HG02970 (cell line): ENCODE data around the gene PKP4.
"Not testable (repeated sequence)": the region's sequence is repeated elsewhere in the genome, so short reads cannot be mapped to it uniquely, and the experiment has no call there.

Experiments used
- ATAC-seq: cut with Tn5 transposase; IDR thresholded peaks from one replicate; pipeline ENCODE4 v1.9.1; 2021; ENCODE audit warnings: mild to moderate bottlenecking, moderate library complexity, moderate number of reproducible peaks; ENCODE audit not compliant: unreplicated experiment, low FRiP score

Gene PKP4, protein sequence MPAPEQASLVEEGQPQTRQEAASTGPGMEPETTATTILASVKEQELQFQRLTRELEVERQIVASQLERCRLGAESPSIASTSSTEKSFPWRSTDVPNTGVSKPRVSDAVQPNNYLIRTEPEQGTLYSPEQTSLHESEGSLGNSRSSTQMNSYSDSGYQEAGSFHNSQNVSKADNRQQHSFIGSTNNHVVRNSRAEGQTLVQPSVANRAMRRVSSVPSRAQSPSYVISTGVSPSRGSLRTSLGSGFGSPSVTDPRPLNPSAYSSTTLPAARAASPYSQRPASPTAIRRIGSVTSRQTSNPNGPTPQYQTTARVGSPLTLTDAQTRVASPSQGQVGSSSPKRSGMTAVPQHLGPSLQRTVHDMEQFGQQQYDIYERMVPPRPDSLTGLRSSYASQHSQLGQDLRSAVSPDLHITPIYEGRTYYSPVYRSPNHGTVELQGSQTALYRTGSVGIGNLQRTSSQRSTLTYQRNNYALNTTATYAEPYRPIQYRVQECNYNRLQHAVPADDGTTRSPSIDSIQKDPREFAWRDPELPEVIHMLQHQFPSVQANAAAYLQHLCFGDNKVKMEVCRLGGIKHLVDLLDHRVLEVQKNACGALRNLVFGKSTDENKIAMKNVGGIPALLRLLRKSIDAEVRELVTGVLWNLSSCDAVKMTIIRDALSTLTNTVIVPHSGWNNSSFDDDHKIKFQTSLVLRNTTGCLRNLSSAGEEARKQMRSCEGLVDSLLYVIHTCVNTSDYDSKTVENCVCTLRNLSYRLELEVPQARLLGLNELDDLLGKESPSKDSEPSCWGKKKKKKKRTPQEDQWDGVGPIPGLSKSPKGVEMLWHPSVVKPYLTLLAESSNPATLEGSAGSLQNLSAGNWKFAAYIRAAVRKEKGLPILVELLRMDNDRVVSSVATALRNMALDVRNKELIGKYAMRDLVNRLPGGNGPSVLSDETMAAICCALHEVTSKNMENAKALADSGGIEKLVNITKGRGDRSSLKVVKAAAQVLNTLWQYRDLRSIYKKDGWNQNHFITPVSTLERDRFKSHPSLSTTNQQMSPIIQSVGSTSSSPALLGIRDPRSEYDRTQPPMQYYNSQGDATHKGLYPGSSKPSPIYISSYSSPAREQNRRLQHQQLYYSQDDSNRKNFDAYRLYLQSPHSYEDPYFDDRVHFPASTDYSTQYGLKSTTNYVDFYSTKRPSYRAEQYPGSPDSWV

DNA sequence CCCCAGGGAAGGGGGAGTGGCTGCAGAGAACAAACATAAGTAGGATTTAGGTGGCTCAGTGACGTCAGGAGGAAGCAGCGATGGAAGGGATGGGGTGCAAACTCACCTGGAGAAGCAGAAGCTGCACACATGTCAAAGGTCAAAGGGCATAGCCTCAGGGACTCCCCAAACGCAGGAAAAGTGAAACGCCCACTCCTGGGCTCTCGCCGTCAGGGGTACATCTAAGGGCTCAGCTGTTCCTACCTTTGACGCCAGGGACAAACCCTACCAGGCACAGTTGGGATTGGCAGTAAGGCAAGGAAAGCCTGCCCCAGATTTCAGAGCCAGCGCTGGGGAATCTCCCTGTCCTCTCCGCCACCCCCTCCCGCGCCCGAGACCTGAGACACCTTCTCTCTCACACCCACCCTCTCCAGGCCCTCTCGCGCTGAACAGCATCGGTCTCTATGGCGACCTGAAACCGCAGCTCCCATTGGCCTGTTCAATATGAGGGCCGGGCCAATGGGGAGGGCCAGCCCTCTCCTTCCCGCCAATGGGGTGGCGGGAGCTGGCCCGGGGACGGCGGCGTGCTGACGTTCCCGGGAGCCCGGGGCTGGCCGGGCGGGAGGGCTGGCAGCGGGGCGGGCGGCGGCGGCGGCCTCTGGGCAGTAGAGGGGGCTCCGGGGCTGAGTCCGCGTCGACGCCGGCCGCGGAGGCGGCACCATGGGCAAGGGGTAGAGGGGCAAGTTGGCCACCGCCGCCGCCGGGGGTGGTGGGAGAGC is at the start of gene PKP4, which contains the start of gene CCDC148:
TSS of gene PKP4 (plus strand) at position 644 of the 758 bp plus-strand sequence. CDS start 76,233 bp downstream, outside the sequence.
TSS of gene CCDC148 (minus strand) at position 445 of the 758 bp plus-strand sequence. CDS start at position 131, 314 bp downstream.
- peak; percentile 94 for ATAC-seq

DNA sequence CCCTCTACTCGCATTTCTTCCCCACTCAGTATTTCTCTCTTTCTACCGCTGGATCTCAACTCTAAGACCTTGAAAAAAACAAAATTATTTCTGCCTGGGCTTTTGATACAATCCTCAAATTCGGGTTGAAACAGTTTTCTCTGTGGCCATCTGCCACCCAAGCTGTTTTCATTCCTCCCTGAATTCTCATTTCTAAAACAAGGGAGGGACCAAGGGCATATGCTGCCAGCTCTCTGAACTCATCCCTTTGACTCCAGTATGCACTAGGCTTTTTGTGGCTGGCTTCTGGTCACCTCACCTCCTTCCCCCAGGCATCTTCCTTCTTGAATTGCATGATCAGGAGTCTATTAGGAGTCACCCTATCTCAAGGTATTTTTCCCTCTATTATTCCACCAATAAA is 49.7 kb upstream of the PKP4 start:
- ATAC-seq, result no peak

DNA sequence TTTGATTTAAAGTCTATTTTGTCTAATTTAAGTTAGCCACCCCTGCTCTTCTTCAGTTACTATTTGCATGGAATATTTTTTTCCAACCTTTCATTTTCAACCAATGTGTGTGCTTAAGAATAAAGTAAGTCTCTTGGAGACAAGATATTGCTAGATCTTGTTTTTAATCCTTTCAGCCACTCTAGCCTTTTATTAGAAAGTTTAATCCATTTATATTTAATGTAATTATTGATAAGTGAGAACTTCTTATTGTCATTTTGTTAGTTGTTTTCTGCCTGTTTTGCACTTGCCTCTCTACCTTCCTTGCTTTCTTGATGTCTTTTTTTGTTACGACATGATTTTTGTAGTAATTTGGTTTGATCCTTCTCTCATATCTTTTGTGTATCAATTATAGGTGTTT is 46.6 kb upstream of the PKP4 start:
- no peak for ATAC-seq

DNA sequence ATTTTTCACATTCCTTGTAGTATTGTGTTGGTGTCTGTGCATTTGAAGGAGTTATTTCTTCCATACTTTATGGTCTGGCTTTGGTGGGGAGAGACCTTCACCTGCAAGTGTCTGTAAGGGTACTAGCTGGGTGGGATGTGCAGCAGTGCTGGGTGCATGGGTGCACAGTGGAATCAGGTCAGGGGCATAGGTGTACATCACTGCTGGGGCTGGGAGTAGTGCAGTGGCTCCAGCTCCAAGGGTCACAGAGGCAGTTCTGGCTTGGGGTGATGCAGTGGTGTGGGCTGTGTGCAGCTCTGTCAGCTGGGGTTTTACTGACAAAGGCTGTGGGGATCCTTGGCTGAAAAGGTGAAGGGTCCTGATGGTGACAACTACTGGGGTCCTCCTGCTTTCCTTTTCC is 45.0 kb upstream of the PKP4 start:
- ATAC-seq, result no peak

DNA sequence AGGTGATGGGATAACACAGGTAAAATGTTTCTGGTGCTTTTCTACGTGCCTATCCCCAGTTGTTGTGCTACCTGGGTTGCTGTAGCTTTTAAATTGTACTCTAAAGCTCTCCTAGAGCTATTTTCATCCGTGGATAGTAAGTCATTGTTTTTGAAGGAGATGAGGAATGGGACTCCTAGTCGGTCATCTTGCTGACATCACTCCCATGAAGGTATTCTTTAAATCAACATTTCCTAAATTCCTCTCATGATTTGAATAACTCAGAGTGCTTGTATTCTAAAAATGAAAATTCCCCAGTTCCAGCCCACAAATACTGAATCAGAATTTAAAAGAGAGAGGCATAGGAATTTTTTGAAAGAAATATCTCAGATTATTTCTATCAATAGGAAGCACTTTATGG is 44.5 kb upstream of the PKP4 start:
- no peak for ATAC-seq

DNA sequence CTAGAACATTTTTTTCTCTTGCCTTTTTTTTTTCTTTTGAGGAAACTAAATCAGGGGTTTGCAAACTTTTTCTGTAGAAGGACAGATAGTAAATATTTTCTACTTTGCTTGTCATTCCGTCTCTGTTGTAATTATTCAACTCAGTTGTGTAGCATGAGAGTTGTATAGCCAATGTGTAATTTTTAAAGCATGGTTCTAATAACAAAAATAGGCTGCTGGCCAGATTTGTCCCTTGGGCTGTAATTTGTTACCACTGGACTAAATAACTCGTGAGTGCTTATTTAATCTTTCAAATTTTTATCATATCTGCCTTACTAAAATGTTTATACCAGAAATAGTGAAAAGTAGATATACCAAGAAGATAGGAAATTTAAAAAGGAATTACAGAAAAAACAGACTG is 43.2 kb upstream of the PKP4 start:
- ATAC-seq, result no peak

DNA sequence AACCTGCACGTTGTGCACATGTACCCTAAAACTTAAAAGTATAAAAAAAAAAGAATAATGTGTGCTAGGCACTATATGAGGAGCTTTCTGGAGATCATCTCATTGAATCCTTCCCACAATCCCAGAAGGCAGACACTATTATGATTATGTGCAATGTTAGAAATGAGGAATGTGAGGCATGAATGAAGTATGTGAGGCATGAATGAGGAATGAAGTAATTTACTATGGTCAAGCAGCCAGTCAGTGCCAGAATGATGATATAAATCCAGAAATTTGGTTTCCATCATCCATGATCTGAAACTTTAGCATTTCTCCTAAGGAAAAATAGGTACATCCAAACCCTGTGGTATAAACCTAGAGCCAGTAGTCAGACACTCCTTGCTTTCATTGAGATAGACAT is 42.2 kb upstream of the PKP4 start:
- no peak for ATAC-seq

DNA sequence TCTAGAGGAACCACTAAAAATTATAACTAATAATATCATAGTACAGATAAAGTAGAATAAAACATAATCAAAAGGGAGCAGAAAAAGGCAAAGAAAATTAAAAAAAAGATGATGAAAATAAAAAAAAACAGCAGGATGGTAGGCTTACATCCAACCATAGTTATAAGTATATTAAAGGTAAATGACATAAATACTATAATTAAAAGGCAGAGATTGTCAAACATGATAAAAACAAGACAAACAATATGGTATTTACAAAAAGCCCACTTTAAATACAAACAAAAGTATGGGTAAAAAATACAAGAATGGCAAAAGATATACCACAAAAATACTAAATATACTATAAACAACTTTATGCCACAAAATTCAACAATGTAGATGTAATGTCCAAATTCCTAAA is 24.6 kb upstream of the PKP4 start:
- no peak for ATAC-seq

DNA sequence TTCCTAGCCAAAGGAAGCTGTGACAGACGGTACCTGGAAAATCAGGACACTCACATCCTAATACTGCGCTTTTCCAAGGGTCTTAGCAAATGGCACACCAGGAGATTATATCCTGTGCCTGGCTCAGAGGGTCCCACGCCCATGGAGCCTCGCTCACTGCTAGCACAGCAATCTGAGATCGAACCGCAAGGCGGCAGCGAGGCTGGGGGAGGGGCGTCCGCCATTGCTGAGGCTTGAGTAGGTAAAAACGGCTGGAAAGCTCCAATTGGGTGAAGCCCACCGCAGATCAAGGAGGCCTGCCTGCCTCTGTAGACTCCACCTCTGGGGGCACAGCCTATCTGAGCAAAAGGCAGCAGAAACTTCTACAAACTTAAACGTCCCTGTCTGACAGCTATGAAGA is 23.0 kb upstream of the PKP4 start:
- ATAC-seq, result not testable (repeated sequence)

DNA sequence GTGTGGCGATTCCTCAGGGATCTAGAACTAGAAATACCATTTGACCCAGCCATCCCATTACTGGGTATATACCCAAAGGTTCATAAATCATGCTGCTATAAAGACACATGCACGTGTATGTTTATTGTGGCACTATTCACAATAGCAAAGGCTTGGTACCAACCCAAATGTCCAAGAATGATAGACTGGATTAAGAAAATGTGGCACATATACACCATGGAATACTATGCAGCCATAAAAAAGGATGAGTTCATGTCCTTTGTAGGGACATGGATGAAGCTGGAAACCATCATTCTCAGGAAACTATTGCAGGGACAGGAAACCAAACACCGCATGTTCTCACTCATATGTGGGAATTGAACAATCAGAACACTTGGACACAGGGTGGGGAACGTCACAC is 17.7 kb upstream of the PKP4 start:
- not testable (repeated sequence) for ATAC-seq

DNA sequence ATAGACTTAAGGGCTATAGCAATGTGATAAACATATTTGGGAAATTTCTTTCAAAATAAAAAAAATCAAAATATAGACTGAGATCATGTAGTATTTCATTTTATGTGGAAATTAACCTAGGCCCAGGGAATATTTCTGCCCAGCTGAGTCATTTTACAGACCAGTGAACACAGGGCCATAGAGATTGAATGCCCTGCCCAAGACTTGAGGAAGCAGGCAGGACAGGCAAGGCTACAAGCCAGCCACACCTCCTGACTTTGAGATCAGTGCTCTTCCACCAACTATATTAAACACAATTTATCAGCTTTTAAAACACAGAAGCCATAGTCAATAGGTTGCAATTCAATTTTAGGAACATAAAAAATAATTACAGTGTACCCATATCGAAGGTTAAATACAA is 13.1 kb upstream of the PKP4 start:
- ATAC-seq, result no peak

DNA sequence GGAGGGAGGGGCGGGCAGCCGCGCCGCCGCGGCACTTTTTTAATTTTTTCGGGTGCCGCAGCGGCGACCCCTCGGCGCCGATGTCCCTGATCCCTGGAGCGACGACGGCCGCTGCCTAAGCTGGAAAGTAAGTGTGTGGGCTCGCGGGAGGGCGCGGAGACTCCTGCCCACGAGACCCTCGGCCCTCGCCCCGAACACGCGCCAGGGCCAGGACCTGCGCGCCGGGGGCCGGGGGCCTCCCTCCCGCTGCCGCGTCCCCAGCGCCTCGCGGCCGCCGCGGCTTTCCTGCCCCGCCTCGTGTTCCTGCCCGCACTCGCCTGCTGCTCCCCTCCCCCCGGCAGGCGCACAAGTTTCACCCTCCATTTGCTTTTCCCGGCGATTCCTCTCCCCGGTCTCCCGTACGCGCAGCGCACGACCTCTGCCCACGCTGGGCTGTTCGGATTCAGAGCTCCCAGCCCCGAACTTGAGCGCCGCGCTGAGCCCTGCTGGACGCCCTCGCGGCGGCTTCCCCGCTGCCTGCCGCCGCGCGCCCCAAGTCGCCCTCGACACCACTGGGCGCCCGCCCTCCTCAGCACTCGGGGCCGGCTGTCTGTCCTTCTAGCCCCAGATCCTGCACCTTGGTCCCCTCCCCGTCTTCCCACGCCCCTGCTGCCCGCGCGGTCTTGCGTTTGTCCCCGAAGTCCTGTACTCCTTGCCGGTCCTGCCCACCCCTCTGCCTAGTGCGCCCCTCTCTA is 507 bp downstream of the PKP4 start:
- no peak for ATAC-seq

DNA sequence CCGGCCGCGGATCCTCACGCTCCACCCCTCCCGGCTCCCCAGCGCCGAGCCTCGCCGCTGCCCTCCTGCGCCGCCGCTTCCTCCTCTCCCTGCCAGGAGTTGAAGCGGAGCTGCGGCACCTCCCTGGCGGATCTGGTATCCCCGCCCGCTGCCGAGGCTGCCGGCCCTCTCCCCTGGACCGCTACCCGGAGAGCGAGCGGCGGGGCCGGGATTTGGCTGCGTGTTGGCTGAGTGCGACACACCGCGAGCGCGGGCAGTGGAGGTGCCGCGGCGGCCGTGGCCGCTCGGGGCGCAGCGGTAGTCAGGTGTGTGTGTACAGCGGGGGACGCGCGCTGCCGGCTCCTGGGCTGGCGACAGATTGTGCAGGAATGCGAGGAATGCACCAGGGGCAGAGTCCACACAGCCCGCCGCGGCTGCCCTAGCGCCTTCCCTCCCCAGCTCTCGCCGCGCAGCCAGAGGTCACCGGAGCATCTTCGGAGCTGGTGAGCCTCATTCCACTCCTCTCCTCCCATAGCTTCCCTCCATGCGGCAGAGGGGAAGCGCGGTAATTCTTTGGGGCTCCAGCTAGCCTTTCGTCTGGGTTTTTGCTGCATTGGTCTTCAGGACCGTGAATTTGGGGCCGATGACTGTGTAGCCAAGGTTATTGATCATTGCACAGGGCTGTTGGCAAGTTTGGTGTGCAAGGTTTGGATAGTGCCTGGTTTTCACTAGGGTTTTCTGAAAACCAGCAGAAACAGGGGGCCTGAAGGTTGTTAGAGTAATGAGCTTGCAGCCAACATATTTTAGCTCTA is 1.3 kb downstream of the PKP4 start:
- no peak for ATAC-seq

DNA sequence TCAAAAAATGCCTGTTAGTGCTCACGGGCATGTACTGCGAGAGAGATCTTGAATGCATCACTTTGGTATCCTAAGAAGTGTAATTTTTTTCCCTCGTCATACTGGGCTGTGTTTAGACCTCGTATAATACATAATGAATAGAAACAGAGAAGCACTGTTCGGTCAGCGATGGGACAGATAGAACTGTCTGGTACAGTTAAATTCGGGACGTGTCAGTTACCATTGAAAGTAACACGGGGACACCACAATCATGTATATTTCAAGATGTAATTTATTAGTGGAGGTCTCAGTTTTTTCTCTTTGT is 1.8 kb downstream of the PKP4 start:
- no peak for ATAC-seq

DNA sequence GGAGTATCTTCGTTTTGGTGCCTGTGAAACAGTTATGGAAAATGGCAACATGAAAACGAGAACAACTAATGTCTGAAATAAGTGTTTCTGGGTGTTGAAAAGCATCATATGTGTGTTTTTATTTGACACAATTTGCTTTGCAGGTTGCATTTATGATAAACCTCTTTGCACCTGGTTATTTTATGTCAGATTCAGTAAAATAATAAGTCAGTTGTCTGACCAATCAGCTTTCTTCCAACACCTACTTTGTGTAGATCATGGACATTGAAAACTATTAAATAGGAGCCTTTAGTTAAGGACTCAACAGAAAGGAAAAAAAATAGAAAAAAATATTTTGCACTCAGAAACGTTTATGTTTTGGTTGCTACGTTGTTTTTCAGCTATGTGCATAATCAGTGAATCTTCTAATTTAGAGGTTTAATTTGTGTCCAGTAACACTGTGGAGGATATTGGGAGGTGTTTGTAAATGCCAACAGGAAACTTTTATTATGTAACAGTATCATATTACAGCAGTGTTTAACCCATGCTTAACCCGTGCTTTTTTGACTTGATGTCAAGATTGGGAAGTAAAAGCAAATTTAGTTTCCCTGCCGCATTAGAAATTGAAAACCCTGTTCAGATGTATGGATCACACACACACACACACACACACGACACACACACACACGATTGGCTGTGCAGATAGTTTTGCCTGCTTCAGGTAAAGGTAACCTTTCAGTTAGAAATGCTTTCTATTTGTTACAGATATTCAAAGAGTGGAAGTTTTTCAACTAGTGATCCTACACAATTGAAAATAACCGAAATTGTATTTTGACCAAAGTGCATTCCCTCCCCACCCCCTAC is 2.6 kb downstream of the PKP4 start:
- no peak for ATAC-seq

DNA sequence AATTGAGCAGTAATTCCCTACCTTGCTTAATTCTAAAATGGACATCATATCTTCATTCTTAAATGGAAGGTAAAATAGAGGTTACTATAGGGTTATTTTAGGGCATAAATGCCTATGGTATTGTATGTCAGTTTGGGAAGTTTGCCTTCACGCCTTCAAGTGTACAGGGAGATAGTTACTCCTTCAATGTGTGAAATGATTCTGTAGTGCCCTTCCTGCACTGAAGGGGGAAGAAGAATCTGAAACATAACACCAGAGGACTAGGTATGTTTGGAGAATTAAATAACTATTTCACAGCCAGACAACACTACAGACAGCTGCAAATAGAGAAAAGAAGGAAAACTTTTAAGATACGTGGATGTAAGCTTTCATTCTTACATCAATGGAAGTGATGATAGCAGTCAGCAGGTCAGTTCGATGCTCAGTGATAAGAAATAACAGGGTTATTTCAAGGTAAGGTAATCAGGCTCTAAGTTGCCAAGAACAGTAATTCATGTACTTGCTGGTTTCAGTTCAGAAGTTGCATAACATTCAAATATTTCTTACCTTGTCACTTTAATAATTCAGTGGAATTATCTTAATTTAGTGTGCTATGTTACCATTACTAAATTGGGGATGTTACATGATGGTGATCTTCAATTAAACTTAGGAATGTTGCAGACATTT is 4.0 kb downstream of the PKP4 start:
- no peak for ATAC-seq

DNA sequence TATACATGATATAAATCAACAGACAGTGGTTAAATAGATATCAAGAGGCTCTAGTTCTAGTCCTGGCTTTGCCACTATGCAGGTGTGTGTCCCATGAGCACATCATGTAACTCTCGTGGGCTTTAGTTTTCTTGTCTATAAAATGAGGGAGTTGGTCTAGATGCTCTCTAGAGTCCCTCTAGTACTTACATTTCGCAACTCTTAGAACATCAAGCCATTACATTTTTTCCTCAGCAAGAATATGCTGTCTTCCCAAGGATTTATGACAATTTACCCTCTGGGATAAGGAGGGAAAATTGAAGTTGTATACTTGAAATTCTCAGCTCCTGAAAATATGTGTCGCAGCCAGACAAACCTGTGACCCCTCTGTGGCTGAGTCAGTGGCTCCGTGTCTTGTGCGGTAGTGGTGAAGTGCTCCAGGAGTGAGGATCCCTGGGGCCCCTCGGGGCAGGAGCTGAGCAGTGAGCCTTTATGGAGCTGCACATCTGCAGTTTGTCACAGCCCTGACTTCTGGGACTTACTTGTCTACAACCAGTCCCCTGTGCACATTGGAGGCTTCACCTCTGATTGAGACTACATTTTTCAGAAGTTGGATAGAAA is 6.8 kb downstream of the PKP4 start:
- no peak for ATAC-seq
